Activated CD4-positive, alpha-beta T cell treated with anti-CD3 and anti-CD28 coated beads, Interleukin-2, amount 50 U/mL, for 1 hour (primary cell): ENCODE data around the gene LRRC36.

Source experiments
- DNase-seq: peaks from one replicate; pipeline ENCODE4 v3.0.0-alpha.2; 2020

LRRC36 gene

GRCh38 chr16:67326472-67327309, at the start of gene LRRC36, which contains the start of gene KCTD19:
Gene LRRC36, plus strand, starts transcription at chr16:67326815. Its CDS starts 48 bp downstream, at chr16:67326863.
Gene KCTD19, minus strand, starts transcription at chr16:67326741. Its CDS starts 34 bp downstream, at chr16:67326707.
- DNase-seq, result peak; percentile 34

GRCh38 chr16:67277294-67277998, 49.2 kb upstream of the LRRC36 start:
- no peak for DNase-seq

- DNase-seq, result no peak
These were observed 48.4 kb upstream of the LRRC36 start for GRCh38 chr16:67277999-67278772.

GRCh38 chr16:67278773-67279295, 47.8 kb upstream of the LRRC36 start:
- peak; percentile 35 for DNase-seq

GRCh38 chr16:67279296-67280089, 47.1 kb upstream of the LRRC36 start, which contains the start of gene PLEKHG4:
Gene PLEKHG4, plus strand, starts transcription at chr16:67279532. Its CDS starts 513 bp downstream, at chr16:67280045.
- peak; percentile 78 for DNase-seq

GRCh38 chr16:67280090-67281015, 46.3 kb upstream of the LRRC36 start:
- no peak for DNase-seq

GRCh38 chr16:67281536-67282446, 44.8 kb upstream of the LRRC36 start:
- DNase-seq, result no peak

GRCh38 chr16:67282447-67282805, 44.2 kb upstream of the LRRC36 start:
- DNase-seq, result no peak

- DNase-seq, result no peak
These were observed 43.4 kb upstream of the LRRC36 start for GRCh38 chr16:67283039-67283825.

GRCh38 chr16:67283826-67284555, 42.6 kb upstream of the LRRC36 start:
- no peak for DNase-seq

GRCh38 chr16:67284699-67285646, 41.6 kb upstream of the LRRC36 start:
- DNase-seq, result no peak

GRCh38 chr16:67286441-67287235, 40.0 kb upstream of the LRRC36 start:
- DNase-seq, result no peak

GRCh38 chr16:67287960-67288359, 38.7 kb upstream of the LRRC36 start:
- DNase-seq, result no peak

- no peak for DNase-seq
These were observed 35.2 kb upstream of the LRRC36 start for GRCh38 chr16:67291461-67291860.

GRCh38 chr16:67294171-67294757, 32.4 kb upstream of the LRRC36 start:
- DNase-seq, result no peak

GRCh38 chr16:67294938-67295361, 31.7 kb upstream of the LRRC36 start:
- no peak for DNase-seq
